Endothelial cell of umbilical vein (primary cell): ENCODE data around the gene MIER3. TPM values are rescaled to one million over a fixed set of nuclear protein-coding genes. Genes with fewer than 3 reads are reported as not detected.

Experiments used
- BruUV-seq: library from RNA; stranded (reverse); fragments of 400-500 nt; replicated peaks from 2 replicates; lab custom pipeline; 2021; lab: Mats Ljungman, UMichigan
- CTCF ChIA-PET: fragments of 300-600, 350-600 bp; sonication (Branson Sonifier 250); formaldehyde crosslinking; loops from one replicate; lab custom pipeline; 2021; ENCODE audit warnings: antibody characterized with exemption, inconsistent platforms; lab: Charles Lee
- POLR2A ChIA-PET: fragments of 300-600, 350-600 bp; sonication (Branson Sonifier 250); formaldehyde crosslinking; loops from one replicate; lab custom pipeline; 2021; ENCODE audit warnings: antibody characterized with exemption, inconsistent platforms; lab: Charles Lee
- DNase-seq: peaks from one replicate; pipeline ENCODE4 v3.0.0-alpha.2; 2011; ENCODE audit warnings: low read depth, low spot score
- FAIRE-seq: peaks from 2 replicates; lab custom pipeline; 2011; peaks lifted over from hg19 to GRCh38; lab: Jason Lieb, UNC
- H2AFZ ChIP-seq: 2 replicates; pipeline ENCODE4 v1.6.0; 2012; ENCODE audit warnings: low read depth, low read length, control low read depth, inconsistent platforms
- H3K27ac ChIP-seq: 2 replicates; pipeline ENCODE4 v1.5.1; 2011; ENCODE audit warnings: low read depth, mild to moderate bottlenecking, control low read depth, low read length, moderate library complexity; ENCODE audit not compliant: insufficient read depth
- H3K27me3 ChIP-seq, 2 experiments: 2 replicates each; pipeline versions ENCODE4 v1.6.0 to v1.6.1; 2011; ENCODE audit warnings: low read length in 2 of 2, mixed read lengths in 1 of 2; ENCODE audit not compliant: control insufficient read depth in 2 of 2, insufficient read depth in 2 of 2
- H3K36me3 ChIP-seq, 2 experiments: 2 replicates in 1 of 2; 3 replicates in 1 of 2; pipeline ENCODE4 v1.5.1; 2011; ENCODE audit warnings: low read length in 2 of 2, mild to moderate bottlenecking in 1 of 2, moderate library complexity in 1 of 2; ENCODE audit not compliant: control insufficient read depth in 2 of 2, insufficient read depth in 2 of 2; ENCODE audit errors: extremely low read depth in 1 of 2
- H3K4me1 ChIP-seq: 3 replicates; pipeline ENCODE4 v1.5.1; 2011; ENCODE audit warnings: mild to moderate bottlenecking, low read length; ENCODE audit not compliant: control insufficient read depth, insufficient read depth; ENCODE audit errors: extremely low read depth
- H3K4me2 ChIP-seq: 2 replicates; pipeline ENCODE4 v1.6.1; 2011; ENCODE audit warnings: low read length, control low read depth, mixed read lengths; ENCODE audit not compliant: insufficient read depth
- H3K4me3 ChIP-seq, 3 experiments: fragments of 200-600 bp in 1 of 3; sonication (generic), shearing (Covaris generic) in 1 of 3; replicated peaks in 1 of 3; 2 replicates each; pipeline ENCODE4 v1.5.1; 2011 to 2016; ENCODE audit warnings: control low read depth in 3 of 3, low read length in 3 of 3, mild to moderate bottlenecking in 2 of 3, inconsistent platforms in 1 of 3, low read depth in 1 of 3, moderate library complexity in 1 of 3; ENCODE audit not compliant: insufficient read depth in 1 of 3
- H3K79me2 ChIP-seq: 2 replicates; pipeline ENCODE4 v1.6.0; 2012; ENCODE audit warnings: low read length, inconsistent platforms; ENCODE audit not compliant: control insufficient read depth, insufficient read depth
- H3K9ac ChIP-seq: replicated peaks from 2 replicates; pipeline ENCODE3; 2011; ENCODE audit warnings: low read length, control low read depth; ENCODE audit not compliant: insufficient read depth; ENCODE audit errors: extremely low read depth
- H3K9me1 ChIP-seq: replicated peaks from 3 replicates; pipeline ENCODE4 v1.6.0; 2011; ENCODE audit warnings: mild to moderate bottlenecking, low read length; ENCODE audit not compliant: control insufficient read depth, insufficient read depth; ENCODE audit errors: extremely low read depth
- H3K9me3 ChIP-seq: replicated peaks from 2 replicates; pipeline ENCODE4 v1.5.1; 2012; ENCODE audit warnings: low read length, inconsistent platforms; ENCODE audit not compliant: control insufficient read depth, insufficient read depth
- H4K20me1 ChIP-seq: replicated peaks from 2 replicates; pipeline ENCODE3; 2011; ENCODE audit warnings: mild to moderate bottlenecking, low read length; ENCODE audit not compliant: control insufficient read depth, insufficient read depth; ENCODE audit errors: extremely low read depth
- EZH2 ChIP-seq: IDR thresholded peaks from 2 replicates; pipeline ENCODE4 v1.6.1; 2012; ENCODE audit warnings: borderline replicate concordance, low read depth, mild to moderate bottlenecking, moderate library complexity, low read length, inconsistent platforms; ENCODE audit not compliant: severe bottlenecking
- FOS ChIP-seq: IDR thresholded peaks from 2 replicates; pipeline ENCODE4 v1.6.1; 2011; ENCODE audit warnings: mild to moderate bottlenecking, low read length, moderate library complexity, borderline replicate concordance; ENCODE audit not compliant: insufficient read depth
- GATA2 ChIP-seq: IDR thresholded peaks from 2 replicates; pipeline ENCODE4 v1.7.0; 2011; ENCODE audit warnings: low read depth, mild to moderate bottlenecking, moderate library complexity, mixed read lengths, low read length; ENCODE audit not compliant: insufficient read length, insufficient read depth
- JUN ChIP-seq: IDR thresholded peaks from 2 replicates; pipeline ENCODE4 v1.6.1; 2011; ENCODE audit warnings: borderline replicate concordance, low read depth; ENCODE audit not compliant: insufficient read length, insufficient read depth
- MYC ChIP-seq: IDR thresholded peaks from one replicate; pipeline ENCODE4 v1.6.1; 2011; ENCODE audit warnings: mild to moderate bottlenecking, low read depth, low read length
- POLR2A ChIP-seq: IDR thresholded peaks from 2 replicates; pipeline ENCODE4 v1.6.1; 2012; ENCODE audit warnings: low read depth, mild to moderate bottlenecking, control low read depth, low read length
- POLR2AphosphoS5 ChIP-seq: IDR thresholded peaks from 2 replicates; pipeline ENCODE4 v1.6.1; 2012; ENCODE audit warnings: low read depth, mild to moderate bottlenecking, control low read depth, low read length, moderate library complexity; ENCODE audit not compliant: insufficient read depth
- dilution Hi-C: fragments of 300-500 bp; cut with MboI; formaldehyde crosslinking; loops from one replicate; pipeline ENCODE4 v1.15.0; 2019; ENCODE audit warnings: low sequenced_read_pairs; ENCODE audit not compliant: extremely low pct_ligation_motif_present
- intact Hi-C: fragments of 100-400 bp; cut with micrococcal nuclease; formaldehyde crosslinking; loops from one replicate; pipeline ENCODE4 v1.10.0; 2022
- polyA plus RNA-seq, 4 experiments: library from polyadenylated mRNA; depleted of rRNA in 3 of 4; stranded (reverse) in 3 of 4; unstranded in 1 of 4; fragments of >200 nt; gene quantifications; 2 replicates each; pipeline versions ENCODE4 v1.2.1 to v1.2.3, GENCODE V29; 2011 to 2012; ENCODE audit warnings: missing spikeins in 1 of 4
- total RNA-seq: library from RNA; stranded (reverse); gene quantifications from 2 replicates; pipeline ENCODE4 v1.2.3, GENCODE V29; 2021
- TF ChIP-seq, protein P1 (sequence below), 2 donors: IDR thresholded peaks; 1 replicate in 1 of 2; 2 replicates in 1 of 2; pipeline ENCODE4 v1.5.1; 2011; ENCODE audit warnings: low read length in 2 of 2, mild to moderate bottlenecking in 2 of 2, moderate library complexity in 2 of 2, control low read depth in 1 of 2, inconsistent platforms in 1 of 2, low read depth in 1 of 2; ENCODE audit not compliant: insufficient read depth in 1 of 2; ENCODE audit errors: extremely low read depth in 1 of 2
- TF ChIP-seq, protein P2 (sequence below): IDR thresholded peaks from 2 replicates; pipeline ENCODE4 v1.6.1; 2011; ENCODE audit not compliant: insufficient read depth, insufficient read length

MIER3 gene
- total and polyA plus RNA-seq, 2 donors (not counting 3 experiments of a cell fraction or from before 2014, with no cell fraction given): 6.6 to 20.5 TPM

DNA sequence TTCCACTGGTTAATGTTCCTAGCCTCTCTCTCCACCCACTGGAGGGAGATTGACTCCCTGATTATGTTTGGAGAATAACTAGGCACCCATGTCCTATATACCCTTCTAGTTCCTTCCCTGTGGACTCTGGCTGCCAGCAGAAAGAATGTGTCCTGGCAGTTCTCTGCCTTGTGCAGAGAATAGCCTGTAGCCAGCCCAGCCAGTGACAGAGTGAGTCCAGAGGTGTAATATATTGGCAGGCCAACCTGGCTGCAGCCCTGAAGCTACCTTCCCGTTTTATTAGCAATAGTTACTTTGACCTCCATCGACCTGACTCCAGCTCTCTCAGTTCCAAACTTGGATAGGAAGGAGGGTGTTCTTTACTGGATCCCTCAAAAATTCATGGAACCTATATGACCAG lies 34.4 kb downstream of the MIER3 start:
- Histone ChIP-seq H3K9me3 (no peaks in the 10 kb centered on the region), H3K27ac (no peak overlapping the region), H2AFZ (no peak overlapping the region), H3K4me1 (no peaks in the 10 kb centered on the region), H3K79me2 (no peaks in the 10 kb centered on the region), H3K36me3 (peaks cover 0 to 3% of the 10 kb centered on the region in 2 experiments), H3K9ac (no peak overlapping the region), H3K4me2 (no peak overlapping the region), H3K9me1 (no peaks in the 10 kb centered on the region), H3K27me3 (no peaks in the 10 kb centered on the region), H3K4me3 (no peak overlapping the region), H4K20me1 (peaks cover 2% of the 10 kb centered on the region)
- DNase-seq: no peak
- TF ChIP-seq FOS: no peak
- TF ChIP-seq, protein P1, sequence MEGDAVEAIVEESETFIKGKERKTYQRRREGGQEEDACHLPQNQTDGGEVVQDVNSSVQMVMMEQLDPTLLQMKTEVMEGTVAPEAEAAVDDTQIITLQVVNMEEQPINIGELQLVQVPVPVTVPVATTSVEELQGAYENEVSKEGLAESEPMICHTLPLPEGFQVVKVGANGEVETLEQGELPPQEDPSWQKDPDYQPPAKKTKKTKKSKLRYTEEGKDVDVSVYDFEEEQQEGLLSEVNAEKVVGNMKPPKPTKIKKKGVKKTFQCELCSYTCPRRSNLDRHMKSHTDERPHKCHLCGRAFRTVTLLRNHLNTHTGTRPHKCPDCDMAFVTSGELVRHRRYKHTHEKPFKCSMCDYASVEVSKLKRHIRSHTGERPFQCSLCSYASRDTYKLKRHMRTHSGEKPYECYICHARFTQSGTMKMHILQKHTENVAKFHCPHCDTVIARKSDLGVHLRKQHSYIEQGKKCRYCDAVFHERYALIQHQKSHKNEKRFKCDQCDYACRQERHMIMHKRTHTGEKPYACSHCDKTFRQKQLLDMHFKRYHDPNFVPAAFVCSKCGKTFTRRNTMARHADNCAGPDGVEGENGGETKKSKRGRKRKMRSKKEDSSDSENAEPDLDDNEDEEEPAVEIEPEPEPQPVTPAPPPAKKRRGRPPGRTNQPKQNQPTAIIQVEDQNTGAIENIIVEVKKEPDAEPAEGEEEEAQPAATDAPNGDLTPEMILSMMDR (IDR thresholded peaks at IDR 0.05; ENCODE audit: extremely low read depth in 1 of 2, insufficient read depth in 1 of 2, low read depth in 1 of 2, low read length in 2 of 2): no peak
- ChIA-PET CTCF (interaction anchor here (0.6 to 1.9 kb wide), 4 partner anchors 11 to 360 kb away, joined by 3 to 7 read pairs (median 4); no protein-coding TSS in a partner anchor), POLR2A (no interaction called here)
- dilution Hi-C loops (no loop called here), intact Hi-C loops (no loop called here)
- no TSS peak for BruUV-seq
- no peak for FAIRE-seq

DNA sequence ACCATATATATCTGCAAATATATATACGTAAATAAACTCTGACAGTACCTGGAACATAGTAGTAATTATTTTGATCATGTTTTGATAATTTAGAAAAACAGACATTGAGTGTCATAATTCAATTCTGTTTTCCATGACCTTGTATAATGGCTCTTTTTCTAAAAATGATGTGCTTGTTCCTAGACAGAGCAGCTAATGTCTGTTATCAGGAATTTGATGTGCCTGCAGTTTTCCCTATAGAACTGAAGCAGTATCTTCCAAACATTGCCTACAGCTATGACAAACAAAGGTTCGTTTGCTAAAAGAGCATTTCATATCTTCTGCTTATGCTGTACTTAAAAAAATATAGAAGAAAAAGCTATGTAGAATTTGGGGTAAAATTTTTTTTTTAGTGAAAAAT lies 37.2 kb downstream of the MIER3 start:
- Histone ChIP-seq H3K9me1 (no peaks in the 10 kb centered on the region), H3K4me3 (no peak overlapping the region), H2AFZ (no peak overlapping the region), H3K9me3 (no peaks in the 10 kb centered on the region), H3K4me2 (no peak overlapping the region), H3K9ac (no peak overlapping the region), H3K36me3 (no peaks in the 10 kb centered on the region), H3K4me1 (peaks cover 5% of the 10 kb centered on the region), H3K27ac (no peak overlapping the region), H4K20me1 (no peaks in the 10 kb centered on the region), H3K79me2 (no peaks in the 10 kb centered on the region), H3K27me3 (no peaks in the 10 kb centered on the region)
- dilution Hi-C loops (no loop called here), intact Hi-C loops (no loop called here)
- POLR2A ChIA-PET: no interaction called here
- CTCF ChIA-PET: no interaction called here
- BruUV-seq: no TSS peak
- TF ChIP-seq POLR2A: no peak
- no peak for TF ChIP-seq POLR2AphosphoS5
- TF ChIP-seq MYC: no peak
- TF ChIP-seq, protein P1 (IDR thresholded peaks at IDR 0.05; ENCODE audit: extremely low read depth in 1 of 2, insufficient read depth in 1 of 2, low read depth in 1 of 2, low read length in 2 of 2): no peak
- TF ChIP-seq FOS: no peak
- TF ChIP-seq GATA2: no peak
- no peak for TF ChIP-seq EZH2
- TF ChIP-seq, protein P2, sequence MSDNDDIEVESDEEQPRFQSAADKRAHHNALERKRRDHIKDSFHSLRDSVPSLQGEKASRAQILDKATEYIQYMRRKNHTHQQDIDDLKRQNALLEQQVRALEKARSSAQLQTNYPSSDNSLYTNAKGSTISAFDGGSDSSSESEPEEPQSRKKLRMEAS: no peak
- TF ChIP-seq JUN: no peak
- no peak for DNase-seq
- peak; percentile 40 for FAIRE-seq
